ENCODE results near the gene SH3BP5L. TPM values are rescaled to one million over a fixed set of nuclear protein-coding genes. Genes with fewer than 3 reads are reported as not detected.

SH3BP5L gene
- total and polyA plus RNA-seq, 2 of the 8 experiments (the other 6 are each of a cell fraction or from before 2014, with no cell fraction given): 20.2 to 28.4 TPM

DNA sequence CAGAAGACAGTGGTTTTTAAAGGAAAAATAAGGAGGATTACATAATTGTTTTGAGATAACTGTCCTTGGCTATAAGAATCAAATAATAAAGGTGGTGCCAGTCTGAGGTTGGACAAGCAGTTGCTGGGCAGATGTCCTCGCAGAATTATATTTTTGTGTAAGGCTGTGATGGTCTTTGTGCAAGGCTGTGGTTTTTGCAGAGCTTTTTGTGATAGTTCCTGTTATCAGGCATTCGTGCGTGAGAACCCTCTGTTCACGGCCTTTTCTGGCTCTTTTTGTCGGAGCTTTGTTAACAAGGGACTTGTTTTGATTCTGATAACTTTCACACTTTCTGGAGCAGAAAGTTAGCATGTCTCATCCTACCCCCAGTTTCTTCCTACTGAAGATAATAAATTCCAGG lies 33.4 kb downstream of the SH3BP5L start (continued):
- TF ChIP-seq, protein P1, sequence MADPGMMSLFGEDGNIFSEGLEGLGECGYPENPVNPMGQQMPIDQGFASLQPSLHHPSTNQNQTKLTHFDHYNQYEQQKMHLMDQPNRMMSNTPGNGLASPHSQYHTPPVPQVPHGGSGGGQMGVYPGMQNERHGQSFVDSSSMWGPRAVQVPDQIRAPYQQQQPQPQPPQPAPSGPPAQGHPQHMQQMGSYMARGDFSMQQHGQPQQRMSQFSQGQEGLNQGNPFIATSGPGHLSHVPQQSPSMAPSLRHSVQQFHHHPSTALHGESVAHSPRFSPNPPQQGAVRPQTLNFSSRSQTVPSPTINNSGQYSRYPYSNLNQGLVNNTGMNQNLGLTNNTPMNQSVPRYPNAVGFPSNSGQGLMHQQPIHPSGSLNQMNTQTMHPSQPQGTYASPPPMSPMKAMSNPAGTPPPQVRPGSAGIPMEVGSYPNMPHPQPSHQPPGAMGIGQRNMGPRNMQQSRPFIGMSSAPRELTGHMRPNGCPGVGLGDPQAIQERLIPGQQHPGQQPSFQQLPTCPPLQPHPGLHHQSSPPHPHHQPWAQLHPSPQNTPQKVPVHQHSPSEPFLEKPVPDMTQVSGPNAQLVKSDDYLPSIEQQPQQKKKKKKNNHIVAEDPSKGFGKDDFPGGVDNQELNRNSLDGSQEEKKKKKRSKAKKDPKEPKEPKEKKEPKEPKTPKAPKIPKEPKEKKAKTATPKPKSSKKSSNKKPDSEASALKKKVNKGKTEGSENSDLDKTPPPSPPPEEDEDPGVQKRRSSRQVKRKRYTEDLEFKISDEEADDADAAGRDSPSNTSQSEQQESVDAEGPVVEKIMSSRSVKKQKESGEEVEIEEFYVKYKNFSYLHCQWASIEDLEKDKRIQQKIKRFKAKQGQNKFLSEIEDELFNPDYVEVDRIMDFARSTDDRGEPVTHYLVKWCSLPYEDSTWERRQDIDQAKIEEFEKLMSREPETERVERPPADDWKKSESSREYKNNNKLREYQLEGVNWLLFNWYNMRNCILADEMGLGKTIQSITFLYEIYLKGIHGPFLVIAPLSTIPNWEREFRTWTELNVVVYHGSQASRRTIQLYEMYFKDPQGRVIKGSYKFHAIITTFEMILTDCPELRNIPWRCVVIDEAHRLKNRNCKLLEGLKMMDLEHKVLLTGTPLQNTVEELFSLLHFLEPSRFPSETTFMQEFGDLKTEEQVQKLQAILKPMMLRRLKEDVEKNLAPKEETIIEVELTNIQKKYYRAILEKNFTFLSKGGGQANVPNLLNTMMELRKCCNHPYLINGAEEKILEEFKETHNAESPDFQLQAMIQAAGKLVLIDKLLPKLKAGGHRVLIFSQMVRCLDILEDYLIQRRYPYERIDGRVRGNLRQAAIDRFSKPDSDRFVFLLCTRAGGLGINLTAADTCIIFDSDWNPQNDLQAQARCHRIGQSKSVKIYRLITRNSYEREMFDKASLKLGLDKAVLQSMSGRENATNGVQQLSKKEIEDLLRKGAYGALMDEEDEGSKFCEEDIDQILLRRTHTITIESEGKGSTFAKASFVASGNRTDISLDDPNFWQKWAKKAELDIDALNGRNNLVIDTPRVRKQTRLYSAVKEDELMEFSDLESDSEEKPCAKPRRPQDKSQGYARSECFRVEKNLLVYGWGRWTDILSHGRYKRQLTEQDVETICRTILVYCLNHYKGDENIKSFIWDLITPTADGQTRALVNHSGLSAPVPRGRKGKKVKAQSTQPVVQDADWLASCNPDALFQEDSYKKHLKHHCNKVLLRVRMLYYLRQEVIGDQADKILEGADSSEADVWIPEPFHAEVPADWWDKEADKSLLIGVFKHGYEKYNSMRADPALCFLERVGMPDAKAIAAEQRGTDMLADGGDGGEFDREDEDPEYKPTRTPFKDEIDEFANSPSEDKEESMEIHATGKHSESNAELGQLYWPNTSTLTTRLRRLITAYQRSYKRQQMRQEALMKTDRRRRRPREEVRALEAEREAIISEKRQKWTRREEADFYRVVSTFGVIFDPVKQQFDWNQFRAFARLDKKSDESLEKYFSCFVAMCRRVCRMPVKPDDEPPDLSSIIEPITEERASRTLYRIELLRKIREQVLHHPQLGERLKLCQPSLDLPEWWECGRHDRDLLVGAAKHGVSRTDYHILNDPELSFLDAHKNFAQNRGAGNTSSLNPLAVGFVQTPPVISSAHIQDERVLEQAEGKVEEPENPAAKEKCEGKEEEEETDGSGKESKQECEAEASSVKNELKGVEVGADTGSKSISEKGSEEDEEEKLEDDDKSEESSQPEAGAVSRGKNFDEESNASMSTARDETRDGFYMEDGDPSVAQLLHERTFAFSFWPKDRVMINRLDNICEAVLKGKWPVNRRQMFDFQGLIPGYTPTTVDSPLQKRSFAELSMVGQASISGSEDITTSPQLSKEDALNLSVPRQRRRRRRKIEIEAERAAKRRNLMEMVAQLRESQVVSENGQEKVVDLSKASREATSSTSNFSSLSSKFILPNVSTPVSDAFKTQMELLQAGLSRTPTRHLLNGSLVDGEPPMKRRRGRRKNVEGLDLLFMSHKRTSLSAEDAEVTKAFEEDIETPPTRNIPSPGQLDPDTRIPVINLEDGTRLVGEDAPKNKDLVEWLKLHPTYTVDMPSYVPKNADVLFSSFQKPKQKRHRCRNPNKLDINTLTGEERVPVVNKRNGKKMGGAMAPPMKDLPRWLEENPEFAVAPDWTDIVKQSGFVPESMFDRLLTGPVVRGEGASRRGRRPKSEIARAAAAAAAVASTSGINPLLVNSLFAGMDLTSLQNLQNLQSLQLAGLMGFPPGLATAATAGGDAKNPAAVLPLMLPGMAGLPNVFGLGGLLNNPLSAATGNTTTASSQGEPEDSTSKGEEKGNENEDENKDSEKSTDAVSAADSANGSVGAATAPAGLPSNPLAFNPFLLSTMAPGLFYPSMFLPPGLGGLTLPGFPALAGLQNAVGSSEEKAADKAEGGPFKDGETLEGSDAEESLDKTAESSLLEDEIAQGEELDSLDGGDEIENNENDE (IDR thresholded peaks at IDR 0.05; ENCODE audit: insufficient replicate concordance, low read length): no peak
- TF ChIP-seq, protein P2, sequence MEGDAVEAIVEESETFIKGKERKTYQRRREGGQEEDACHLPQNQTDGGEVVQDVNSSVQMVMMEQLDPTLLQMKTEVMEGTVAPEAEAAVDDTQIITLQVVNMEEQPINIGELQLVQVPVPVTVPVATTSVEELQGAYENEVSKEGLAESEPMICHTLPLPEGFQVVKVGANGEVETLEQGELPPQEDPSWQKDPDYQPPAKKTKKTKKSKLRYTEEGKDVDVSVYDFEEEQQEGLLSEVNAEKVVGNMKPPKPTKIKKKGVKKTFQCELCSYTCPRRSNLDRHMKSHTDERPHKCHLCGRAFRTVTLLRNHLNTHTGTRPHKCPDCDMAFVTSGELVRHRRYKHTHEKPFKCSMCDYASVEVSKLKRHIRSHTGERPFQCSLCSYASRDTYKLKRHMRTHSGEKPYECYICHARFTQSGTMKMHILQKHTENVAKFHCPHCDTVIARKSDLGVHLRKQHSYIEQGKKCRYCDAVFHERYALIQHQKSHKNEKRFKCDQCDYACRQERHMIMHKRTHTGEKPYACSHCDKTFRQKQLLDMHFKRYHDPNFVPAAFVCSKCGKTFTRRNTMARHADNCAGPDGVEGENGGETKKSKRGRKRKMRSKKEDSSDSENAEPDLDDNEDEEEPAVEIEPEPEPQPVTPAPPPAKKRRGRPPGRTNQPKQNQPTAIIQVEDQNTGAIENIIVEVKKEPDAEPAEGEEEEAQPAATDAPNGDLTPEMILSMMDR (IDR thresholded peaks at IDR 0.05; ENCODE audit: control extremely low read depth in 1 of 3, insufficient read depth in 1 of 3, low read depth in 1 of 3, low read length in 3 of 3): no peak
- TF ChIP-seq, protein P3, sequence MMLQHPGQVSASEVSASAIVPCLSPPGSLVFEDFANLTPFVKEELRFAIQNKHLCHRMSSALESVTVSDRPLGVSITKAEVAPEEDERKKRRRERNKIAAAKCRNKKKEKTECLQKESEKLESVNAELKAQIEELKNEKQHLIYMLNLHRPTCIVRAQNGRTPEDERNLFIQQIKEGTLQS (IDR thresholded peaks at IDR 0.05; ENCODE audit: insufficient read depth, low read depth, low read length): no peak

Data from H1 (cell line).